ENCODE results near the gene PRKCA. TPM values are rescaled to one million over a fixed set of nuclear protein-coding genes. Genes with fewer than 3 reads are reported as not detected.
A peak's percentile ranks its signal among the peaks of the same experiment; 100 is the strongest.
"Not testable (repeated sequence)": the region's sequence is repeated elsewhere in the genome, so short reads cannot be mapped to it uniquely, and the experiment has no call there.

The PRKCA gene
- total RNA-seq, 2 donors from 2014 or later, result 84.9 to 93.9 TPM

DNA sequence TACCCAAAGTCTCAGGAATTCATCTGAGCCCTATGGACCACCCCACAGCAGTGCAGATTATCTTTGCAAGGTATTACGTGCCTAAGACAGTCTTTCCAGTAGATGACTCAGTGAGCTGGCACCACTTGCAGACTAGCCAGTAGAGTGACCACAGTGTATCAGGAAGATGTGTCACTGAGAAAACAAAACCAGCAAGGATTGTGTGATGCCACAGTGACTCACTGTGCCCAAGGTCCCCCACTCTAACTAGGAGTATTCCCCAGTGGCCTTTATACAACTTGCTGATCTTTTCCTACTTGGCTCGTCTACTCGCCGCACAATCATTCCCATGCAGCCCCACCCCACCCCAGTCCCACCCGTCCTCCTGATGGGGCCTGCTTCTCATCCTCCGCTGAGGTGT lies 26.8 kb upstream of the PRKCA start:
- H3K36me3 Mint-ChIP-seq (ENCODE audit: low read depth), result peaks cover 2% of the 10 kb centered on the region
- ATAC-seq, result no peak
- H3K4me1 Mint-ChIP-seq, result peaks cover 3% of the 10 kb centered on the region
- no peaks in the 10 kb centered on the region for H3K9me3 ChIP-seq (ENCODE audit: control insufficient read depth, low read length, poor library complexity, severe bottlenecking)
- no peak overlapping the region for H3K4me3 Mint-ChIP-seq
- H3K27me3 Mint-ChIP-seq, result no peaks in the 10 kb centered on the region
- DNase-seq, result no peak
- H3K27ac Mint-ChIP-seq, result no peak overlapping the region

DNA sequence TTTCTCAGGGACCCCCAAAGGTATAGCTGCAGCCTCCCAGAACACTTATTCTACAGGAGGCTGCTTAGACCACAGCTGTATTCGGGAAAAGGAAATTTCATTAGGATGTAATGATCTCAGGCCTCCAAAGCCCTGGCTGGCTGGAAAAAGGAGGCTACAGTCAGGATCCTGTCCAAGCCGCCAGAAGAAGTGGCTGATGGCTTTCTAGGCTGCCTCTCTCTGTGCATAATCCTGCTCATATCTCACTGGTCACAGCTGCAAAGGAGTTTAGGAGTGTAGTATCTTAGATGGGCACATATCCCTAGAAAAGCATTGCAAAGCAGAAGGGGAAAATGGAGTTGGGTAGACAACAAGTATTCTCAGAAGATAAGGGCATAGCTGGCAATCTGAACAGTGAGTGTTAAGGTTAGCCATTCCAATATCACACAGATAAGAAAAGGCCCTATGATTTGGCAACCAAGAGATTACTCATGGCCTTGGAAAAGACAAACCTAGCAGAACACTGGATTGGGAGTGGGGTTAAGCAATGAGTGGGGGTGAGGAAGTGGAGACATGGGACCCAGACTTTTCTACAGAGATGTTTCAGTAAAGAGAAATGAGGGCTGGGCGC lies 26.0 kb upstream of the PRKCA start:
- Mint-ChIP-seq H3K27me3 (no peaks in the 10 kb centered on the region), H3K36me3 (ENCODE audit: low read depth) (no peaks in the 10 kb centered on the region), H3K4me3 (no peak overlapping the region), H3K27ac (no peak overlapping the region), H3K4me1 (peaks cover 3% of the 10 kb centered on the region)
- DNase-seq (no peak), ATAC-seq (no peak)
- no peaks in the 10 kb centered on the region for H3K9me3 ChIP-seq (ENCODE audit: control insufficient read depth, low read length, poor library complexity, severe bottlenecking)

DNA sequence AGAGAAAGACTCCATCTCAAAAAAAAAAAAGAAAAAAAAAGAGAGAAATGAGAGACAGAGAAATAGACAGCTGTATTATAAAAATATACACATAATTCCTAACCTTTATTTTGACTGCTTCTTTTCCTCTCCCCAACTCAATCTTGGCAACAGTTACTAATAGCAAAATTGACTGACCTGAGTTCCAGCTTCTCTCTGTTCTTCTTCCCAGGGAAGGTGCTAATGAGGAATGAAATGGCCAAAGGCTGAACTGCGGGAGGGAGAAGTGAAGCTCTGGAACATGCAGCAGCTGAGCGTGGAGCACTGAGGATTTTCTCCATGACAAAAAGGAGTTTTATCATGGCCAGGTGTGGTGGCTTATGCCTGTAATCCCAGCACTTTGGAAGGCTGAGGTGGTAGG lies 25.2 kb upstream of the PRKCA start:
- Mint-ChIP-seq H3K4me1 (peaks cover 3% of the 10 kb centered on the region), H3K27me3 (no peaks in the 10 kb centered on the region), H3K27ac (no peak overlapping the region), H3K4me3 (no peak overlapping the region), H3K36me3 (ENCODE audit: low read depth) (no peaks in the 10 kb centered on the region)
- DNase-seq (no peak), ATAC-seq (no peak)
- no peaks in the 10 kb centered on the region for H3K9me3 ChIP-seq (ENCODE audit: control insufficient read depth, low read length, poor library complexity, severe bottlenecking)

DNA sequence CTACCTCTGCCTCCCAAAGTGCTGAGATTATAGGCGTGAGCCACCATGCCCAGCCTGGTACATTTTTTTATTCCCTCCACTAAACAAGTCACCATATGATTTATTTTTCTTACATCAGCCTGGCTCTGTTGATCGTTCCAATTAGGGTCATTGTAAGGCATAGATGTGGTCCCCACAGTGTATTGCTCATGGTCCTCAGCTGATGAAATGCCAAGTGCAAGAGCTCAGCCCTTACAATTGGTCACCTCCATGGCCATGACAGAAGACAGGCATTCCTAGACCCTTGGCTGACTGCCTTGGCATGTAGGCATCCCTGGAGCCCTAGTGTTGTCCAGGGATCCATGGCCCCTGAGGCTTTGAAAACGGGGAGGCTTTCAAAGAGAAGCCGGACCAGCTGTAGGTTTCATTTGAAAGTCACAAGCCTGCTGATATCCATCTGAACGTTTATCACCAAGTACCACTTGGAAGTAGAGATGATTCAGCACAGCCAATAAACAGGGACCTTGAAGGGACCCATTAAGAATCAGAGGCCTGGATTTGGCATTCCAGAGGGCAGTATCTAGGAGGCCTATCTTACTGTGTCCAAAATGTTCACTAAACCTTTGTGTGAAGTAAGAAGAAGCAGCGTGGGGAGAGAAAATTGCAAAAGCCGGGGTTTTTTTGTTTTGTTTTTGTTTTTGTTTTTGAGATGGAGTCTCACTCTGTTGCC lies 20.6 kb upstream of the PRKCA start:
- no peaks in the 10 kb centered on the region for H3K9me3 ChIP-seq (ENCODE audit: control insufficient read depth, low read length, poor library complexity, severe bottlenecking)
- Mint-ChIP-seq H3K27ac (no peak overlapping the region), H3K36me3 (ENCODE audit: low read depth) (no peaks in the 10 kb centered on the region), H3K27me3 (no peaks in the 10 kb centered on the region), H3K4me1 (peaks cover 13% of the 10 kb centered on the region), H3K4me3 (no peak overlapping the region)
- no peak for ATAC-seq
- no peak for DNase-seq

DNA sequence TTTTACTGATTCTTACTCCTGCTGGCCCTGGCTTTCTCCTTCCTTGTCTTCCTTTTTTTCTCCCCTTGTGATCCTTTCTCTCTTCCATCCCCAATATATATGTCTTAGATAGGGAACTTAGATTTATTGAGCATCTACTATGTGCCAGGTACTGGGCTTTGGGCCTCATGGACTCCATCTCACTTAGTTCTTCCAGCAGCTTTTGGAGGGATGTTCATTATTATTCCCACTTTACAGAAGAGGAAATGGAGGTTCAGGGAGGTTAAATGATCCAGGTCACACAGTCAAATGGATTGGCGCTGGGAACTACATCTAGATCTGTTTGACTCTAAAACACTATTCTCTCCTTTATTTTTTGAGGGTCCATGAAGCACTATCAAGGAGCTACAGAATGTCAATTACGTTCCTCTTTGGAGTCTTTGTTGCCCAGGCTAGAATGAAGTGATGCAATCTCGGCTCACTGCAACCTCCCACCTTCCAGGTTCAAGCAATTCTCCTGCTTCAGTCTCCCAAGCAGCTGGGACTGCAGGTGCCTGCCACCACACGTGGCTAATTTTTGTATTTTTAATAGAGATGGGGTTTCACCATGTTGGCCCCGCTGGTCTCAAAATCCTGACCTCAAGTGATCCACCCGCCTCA lies 19.0 kb upstream of the PRKCA start:
- no peak for DNase-seq
- H3K27me3 Mint-ChIP-seq, result no peaks in the 10 kb centered on the region
- H3K27ac Mint-ChIP-seq, result peak overlapping the region; percentile 82
- H3K36me3 Mint-ChIP-seq (ENCODE audit: low read depth), result peaks cover 2% of the 10 kb centered on the region
- peaks cover 22% of the 10 kb centered on the region for H3K4me1 Mint-ChIP-seq
- no peak for ATAC-seq
- H3K9me3 ChIP-seq (ENCODE audit: control insufficient read depth, low read length, poor library complexity, severe bottlenecking), result no peaks in the 10 kb centered on the region
- no peak overlapping the region for H3K4me3 Mint-ChIP-seq

DNA sequence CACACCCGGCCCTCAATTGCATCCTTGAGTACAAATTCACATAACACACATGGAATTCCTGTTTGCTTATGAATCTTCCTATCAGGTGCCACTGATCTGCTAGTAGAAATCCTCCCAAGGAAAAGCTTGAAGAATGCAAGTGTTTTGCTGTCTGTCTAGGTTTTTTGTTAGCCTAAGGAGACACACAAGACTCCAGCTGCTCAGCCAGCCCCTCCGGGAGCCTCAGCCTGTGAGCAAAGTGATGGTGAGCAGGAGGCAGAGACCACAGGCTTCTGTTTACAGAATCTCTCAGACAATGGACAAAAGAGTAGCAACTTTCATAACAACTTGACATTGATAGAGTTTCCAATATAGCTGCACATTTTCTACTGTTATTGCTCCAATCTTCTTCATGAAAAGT lies 18.4 kb upstream of the PRKCA start:
- DNase-seq (no peak), ATAC-seq (no peak)
- H3K9me3 ChIP-seq (ENCODE audit: control insufficient read depth, low read length, poor library complexity, severe bottlenecking), result no peaks in the 10 kb centered on the region
- no peaks in the 10 kb centered on the region for H3K27me3 Mint-ChIP-seq
- H3K4me1 Mint-ChIP-seq, result peaks cover 22% of the 10 kb centered on the region
- peak overlapping the region; percentile 82 for H3K27ac Mint-ChIP-seq
- H3K4me3 Mint-ChIP-seq, result no peak overlapping the region
- H3K36me3 Mint-ChIP-seq (ENCODE audit: low read depth), result peaks cover 2% of the 10 kb centered on the region

DNA sequence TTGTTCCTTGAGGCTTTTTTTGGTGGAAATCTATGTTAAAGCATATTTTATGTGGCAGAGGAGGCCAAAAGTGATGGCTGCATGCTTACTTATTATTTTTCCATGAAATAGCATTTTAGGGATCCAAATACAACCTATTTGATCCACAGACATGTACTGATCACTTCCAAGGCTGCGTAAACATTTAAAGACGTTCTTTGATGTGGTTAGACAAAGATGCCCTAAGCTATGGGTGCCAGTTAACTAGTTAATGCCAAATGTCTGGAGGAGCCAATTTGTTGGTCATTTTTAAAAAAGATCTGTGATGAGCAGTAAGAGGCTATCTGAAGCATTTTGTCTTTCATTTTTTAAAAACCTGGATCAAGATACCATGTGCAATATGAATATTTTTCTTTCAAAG lies 17.3 kb upstream of the PRKCA start:
- H3K4me1 Mint-ChIP-seq, result peaks cover 22% of the 10 kb centered on the region
- ATAC-seq (no peak), DNase-seq (no peak)
- no peaks in the 10 kb centered on the region for H3K9me3 ChIP-seq (ENCODE audit: control insufficient read depth, low read length, poor library complexity, severe bottlenecking)
- no peaks in the 10 kb centered on the region for H3K27me3 Mint-ChIP-seq
- H3K27ac Mint-ChIP-seq, result peak overlapping the region; percentile 82
- peaks cover 2% of the 10 kb centered on the region for H3K36me3 Mint-ChIP-seq (ENCODE audit: low read depth)
- peak overlapping the region; percentile 61 for H3K4me3 Mint-ChIP-seq

DNA sequence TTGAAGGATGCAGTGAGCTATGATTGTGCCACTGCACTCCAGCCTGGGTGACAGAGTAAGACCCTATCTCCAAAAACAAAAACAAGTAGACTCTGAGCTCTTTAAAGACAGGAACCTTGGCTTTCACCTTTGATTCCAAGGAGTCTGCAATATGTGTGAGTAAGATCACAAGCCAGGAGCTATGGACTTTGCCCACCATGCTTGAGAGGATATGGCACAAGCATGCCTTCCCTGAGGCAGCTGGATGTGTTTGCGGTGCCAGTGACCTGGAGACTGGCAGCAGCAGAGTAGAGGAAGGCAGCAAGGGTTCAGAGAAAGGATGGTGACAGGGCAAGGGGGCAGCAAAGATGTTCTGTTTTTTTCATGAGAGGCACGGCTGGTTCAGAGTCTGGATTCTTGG lies 14.5 kb upstream of the PRKCA start:
- DNase-seq (no peak), ATAC-seq (no peak)
- Mint-ChIP-seq H3K4me3 (no peak overlapping the region), H3K4me1 (peaks cover 22% of the 10 kb centered on the region), H3K27me3 (no peaks in the 10 kb centered on the region), H3K36me3 (ENCODE audit: low read depth) (peaks cover 2% of the 10 kb centered on the region), H3K27ac (no peak overlapping the region)
- H3K9me3 ChIP-seq (ENCODE audit: control insufficient read depth, low read length, poor library complexity, severe bottlenecking), result no peaks in the 10 kb centered on the region

DNA sequence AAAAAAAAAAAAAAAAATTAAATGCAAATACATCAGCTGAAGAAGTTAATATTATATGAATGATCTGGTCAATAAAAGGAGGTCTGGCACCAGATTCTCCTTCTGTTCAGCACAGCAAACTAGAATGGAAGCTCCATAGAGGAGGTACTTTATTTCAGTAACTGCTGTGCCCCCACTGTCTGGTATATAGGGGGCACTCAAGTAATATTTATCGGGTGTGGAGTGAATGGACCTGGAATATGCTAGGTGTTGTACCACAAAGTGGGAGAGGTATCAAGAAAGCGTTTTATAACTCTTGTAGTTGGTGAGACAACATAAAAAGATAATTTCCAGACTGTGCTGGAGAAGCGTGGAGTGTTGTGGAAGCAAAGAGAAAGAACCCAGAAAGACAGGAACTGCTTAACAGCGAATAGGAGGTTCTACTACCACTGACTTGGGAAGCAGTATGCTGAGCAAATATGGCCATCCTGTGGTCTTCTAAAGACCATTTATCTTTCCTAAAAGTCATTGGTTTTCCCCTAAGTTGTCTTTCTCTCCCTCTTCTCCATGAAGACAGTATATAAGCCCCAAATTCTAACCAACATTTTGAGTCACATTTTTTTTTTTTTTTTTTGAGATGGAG lies 12.2 kb upstream of the PRKCA start:
- Mint-ChIP-seq H3K36me3 (ENCODE audit: low read depth) (peaks cover 4% of the 10 kb centered on the region), H3K4me3 (no peak overlapping the region), H3K4me1 (peaks cover 23% of the 10 kb centered on the region), H3K27me3 (no peaks in the 10 kb centered on the region), H3K27ac (no peak overlapping the region)
- DNase-seq (no peak), ATAC-seq (no peak)
- no peaks in the 10 kb centered on the region for H3K9me3 ChIP-seq (ENCODE audit: control insufficient read depth, low read length, poor library complexity, severe bottlenecking)

DNA sequence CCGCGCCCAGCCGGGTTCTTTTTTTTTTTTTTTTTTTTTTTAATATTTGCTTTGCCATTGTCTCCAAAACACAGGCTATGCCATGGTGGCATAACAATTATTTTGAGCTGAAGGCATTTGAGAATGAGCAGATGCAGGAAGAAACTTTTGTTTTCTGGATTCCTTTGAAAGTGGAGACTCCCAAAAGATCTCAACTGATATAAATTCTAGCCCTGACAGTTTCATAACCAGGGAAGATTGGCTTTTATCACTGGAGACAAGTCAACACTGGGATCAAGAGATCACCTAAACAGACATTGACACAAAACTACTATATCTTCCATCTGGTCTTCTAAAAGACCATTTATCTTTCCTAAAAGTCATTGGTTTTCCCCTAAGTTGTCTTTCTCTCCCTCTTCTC lies 10.1 kb upstream of the PRKCA start:
- H3K9me3 ChIP-seq (ENCODE audit: control insufficient read depth, low read length, poor library complexity, severe bottlenecking), result no peaks in the 10 kb centered on the region
- no peak overlapping the region for H3K27ac Mint-ChIP-seq
- H3K36me3 Mint-ChIP-seq (ENCODE audit: low read depth), result peaks cover 4% of the 10 kb centered on the region
- H3K4me1 Mint-ChIP-seq, result peaks cover 9% of the 10 kb centered on the region
- H3K4me3 Mint-ChIP-seq, result no peak overlapping the region
- DNase-seq, result no peak
- no peak for ATAC-seq
- H3K27me3 Mint-ChIP-seq, result no peaks in the 10 kb centered on the region

DNA sequence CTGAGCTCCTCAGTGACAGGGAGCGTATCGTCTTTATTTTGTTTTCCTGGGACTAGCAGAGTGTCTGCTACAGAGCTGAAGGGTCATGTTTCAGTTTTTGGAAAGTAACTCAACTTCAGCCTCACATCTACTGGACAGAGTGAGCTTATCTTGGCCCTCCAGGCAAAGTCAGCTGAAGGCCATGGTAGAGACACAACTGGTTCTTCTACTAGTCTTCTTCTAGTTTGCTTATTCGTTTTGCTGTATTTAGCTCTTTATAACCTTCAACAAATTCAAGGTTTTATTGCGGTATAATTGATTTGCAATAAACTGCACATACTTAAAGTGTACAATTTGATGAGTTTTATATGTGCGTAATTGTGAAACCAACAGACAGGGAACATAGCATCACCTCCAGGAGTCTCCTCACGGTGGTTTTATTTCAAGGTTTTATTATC lies 6.1 kb upstream of the PRKCA start:
- Mint-ChIP-seq H3K4me3 (no peak overlapping the region), H3K4me1 (peaks cover 20% of the 10 kb centered on the region), H3K36me3 (ENCODE audit: low read depth) (peaks cover 2% of the 10 kb centered on the region), H3K27ac (no peak overlapping the region), H3K27me3 (no peaks in the 10 kb centered on the region)
- no peak for ATAC-seq
- no peaks in the 10 kb centered on the region for H3K9me3 ChIP-seq (ENCODE audit: control insufficient read depth, low read length, poor library complexity, severe bottlenecking)
- no peak for DNase-seq

DNA sequence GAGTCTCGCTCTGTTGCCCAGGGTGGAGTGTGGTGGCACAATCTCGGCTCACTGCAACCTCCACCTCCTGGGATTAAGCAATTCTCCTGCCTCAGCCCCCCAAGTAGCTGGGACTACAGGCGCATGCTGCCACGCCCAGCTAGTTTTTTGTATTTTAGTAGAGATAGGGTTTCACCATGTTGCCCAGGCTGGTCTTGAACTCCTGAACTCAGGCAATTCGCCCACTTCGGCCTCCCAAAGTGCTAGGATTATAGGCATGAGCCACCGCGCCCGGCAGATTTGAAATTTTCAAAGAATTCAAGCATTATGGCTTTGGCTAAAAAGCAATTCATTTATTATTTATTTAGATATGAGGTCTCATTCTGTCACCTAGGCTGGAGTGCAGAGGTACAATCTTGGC lies 5.0 kb upstream of the PRKCA start:
- not testable (repeated sequence) for ATAC-seq; H3K36me3 Mint-ChIP-seq (ENCODE audit: low read depth); H3K27me3 Mint-ChIP-seq; H3K27ac Mint-ChIP-seq; H3K4me3 Mint-ChIP-seq; DNase-seq; H3K9me3 ChIP-seq (ENCODE audit: control insufficient read depth, low read length, poor library complexity, severe bottlenecking)
- peaks cover 25% of the 10 kb centered on the region for H3K4me1 Mint-ChIP-seq

DNA sequence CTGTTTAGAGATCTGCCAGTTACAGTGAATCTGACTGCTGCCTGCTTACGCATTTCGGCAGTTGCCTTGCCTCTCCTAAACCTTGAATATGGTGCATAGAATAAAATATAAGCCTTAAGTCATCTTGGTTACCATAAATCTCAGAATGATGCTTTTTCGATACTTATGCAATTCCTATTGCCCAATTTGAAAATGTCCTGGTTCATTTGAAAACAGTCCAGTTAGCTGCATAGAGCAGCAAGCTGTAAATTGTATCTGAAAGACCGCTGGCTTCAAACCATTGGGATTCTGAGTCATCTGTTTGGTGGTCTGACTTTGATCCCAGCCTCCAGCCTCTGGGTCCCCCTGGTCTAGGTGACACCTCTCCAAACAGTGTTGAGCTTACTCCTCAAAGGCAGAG lies 2.7 kb upstream of the PRKCA start:
- DNase-seq (no peak), ATAC-seq (no peak)
- Mint-ChIP-seq H3K36me3 (ENCODE audit: low read depth) (peaks cover 8% of the 10 kb centered on the region), H3K4me1 (peaks cover 31% of the 10 kb centered on the region), H3K4me3 (no peak overlapping the region), H3K27me3 (no peaks in the 10 kb centered on the region), H3K27ac (peak overlapping the region; percentile 86)
- H3K9me3 ChIP-seq (ENCODE audit: control insufficient read depth, low read length, poor library complexity, severe bottlenecking), result no peaks in the 10 kb centered on the region

Measured in T-helper 17 cell (primary cell).